ENCODE measurements around the gene CYP17A1.
"Not testable (repeated sequence)": the region's sequence is repeated elsewhere in the genome, so short reads cannot be mapped to it uniquely, and the experiment has no call there.

The CYP17A1 gene

DNA sequence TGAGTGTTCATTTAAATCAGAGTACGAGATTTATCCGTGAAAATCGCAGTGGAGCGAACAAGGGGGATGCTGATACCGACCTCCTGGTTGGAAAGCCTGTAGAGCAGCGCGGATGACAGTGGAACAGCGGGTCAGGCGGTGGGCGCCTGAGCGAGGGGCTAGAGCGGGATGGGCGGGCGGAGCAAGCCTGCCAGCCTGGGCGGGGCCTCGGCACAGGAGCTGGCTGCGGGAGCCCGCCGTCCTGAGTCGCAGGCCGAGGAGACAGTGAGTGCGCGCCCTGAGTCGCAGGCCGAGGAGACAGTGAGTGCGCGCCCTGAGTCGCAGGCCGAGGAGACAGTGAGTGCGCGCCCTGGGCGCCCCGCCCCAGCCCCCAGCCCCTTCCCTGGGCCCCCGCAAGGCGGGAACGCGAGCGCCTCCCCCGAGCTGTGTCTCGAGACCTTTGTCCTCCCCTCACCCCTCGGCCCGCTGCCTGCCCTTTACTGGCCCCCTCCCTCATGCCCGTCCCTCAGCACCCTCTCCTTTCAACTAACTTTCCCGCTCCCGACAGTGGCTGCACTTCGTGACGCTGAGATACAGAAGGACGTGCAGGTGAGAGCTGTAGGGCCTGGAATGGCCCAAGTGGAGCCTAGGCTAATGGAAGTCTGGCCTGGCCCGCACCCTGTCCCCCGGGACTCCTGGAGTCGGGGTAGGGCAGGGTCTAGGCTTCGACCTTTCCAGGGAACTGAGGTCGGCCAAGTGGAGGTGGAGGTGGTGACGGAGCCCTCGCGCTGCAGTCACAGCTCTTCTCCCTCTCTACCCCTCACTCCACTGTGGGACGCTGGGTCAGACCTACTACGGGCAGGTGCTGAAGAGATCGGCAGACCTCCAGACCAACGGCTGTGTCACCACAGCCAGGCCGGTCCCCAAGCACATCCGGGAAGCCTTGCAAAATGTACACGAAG lies 32.3 kb upstream of the CYP17A1 start, which contains the start of gene AS3MT:
Gene AS3MT, plus strand, starts transcription at position 213 of the 941 bp plus-strand sequence. Its CDS starts 123 bp downstream, at position 336.
- TF ChIP-seq, protein P1, sequence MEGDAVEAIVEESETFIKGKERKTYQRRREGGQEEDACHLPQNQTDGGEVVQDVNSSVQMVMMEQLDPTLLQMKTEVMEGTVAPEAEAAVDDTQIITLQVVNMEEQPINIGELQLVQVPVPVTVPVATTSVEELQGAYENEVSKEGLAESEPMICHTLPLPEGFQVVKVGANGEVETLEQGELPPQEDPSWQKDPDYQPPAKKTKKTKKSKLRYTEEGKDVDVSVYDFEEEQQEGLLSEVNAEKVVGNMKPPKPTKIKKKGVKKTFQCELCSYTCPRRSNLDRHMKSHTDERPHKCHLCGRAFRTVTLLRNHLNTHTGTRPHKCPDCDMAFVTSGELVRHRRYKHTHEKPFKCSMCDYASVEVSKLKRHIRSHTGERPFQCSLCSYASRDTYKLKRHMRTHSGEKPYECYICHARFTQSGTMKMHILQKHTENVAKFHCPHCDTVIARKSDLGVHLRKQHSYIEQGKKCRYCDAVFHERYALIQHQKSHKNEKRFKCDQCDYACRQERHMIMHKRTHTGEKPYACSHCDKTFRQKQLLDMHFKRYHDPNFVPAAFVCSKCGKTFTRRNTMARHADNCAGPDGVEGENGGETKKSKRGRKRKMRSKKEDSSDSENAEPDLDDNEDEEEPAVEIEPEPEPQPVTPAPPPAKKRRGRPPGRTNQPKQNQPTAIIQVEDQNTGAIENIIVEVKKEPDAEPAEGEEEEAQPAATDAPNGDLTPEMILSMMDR (IDR thresholded peaks at IDR 0.05; ENCODE audit: borderline replicate concordance, control extremely low read depth, extremely low read depth, insufficient read depth, missing control alignments) = no peak
- DNase-seq (ENCODE audit: low spot score) = peak; percentile 54
- in situ Hi-C loops (cut with MboI; ENCODE audit: low sequenced_read_pairs, unreplicated experiment) = no loop called here

- no peak for DNase-seq (ENCODE audit: low spot score)
- TF ChIP-seq, protein P1 (IDR thresholded peaks at IDR 0.05; ENCODE audit: borderline replicate concordance, control extremely low read depth, extremely low read depth, insufficient read depth, missing control alignments) = no peak
- in situ Hi-C loops (cut with MboI; ENCODE audit: low sequenced_read_pairs, unreplicated experiment) = no loop called here
These were observed 31.7 kb upstream of the CYP17A1 start for GRCh38 chr10:102868911-102869257.

DNA sequence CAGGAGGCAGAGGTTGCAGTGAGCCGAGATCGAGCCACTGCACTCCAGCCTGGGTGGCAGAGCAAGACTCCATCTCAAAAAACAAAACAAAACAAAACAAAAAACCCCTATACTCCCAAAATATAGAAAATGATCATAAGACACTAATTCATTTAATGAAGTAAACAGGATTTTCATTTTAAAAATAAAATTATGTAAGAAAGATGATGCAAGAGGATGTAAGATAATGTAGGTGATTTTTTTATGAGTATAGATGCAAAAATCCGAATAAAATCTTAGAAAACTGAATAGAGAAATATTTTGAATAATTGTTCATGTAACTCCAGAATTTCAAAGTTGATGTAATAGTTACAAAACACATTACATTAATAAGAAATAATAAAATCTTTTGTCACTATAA lies 28.4 kb upstream of the CYP17A1 start:
- in situ Hi-C loops (cut with MboI; ENCODE audit: low sequenced_read_pairs, unreplicated experiment) = no loop called here
- TF ChIP-seq, protein P1 (IDR thresholded peaks at IDR 0.05; ENCODE audit: borderline replicate concordance, control extremely low read depth, extremely low read depth, insufficient read depth, missing control alignments) = no peak
- DNase-seq (ENCODE audit: low spot score) = no peak

- DNase-seq (ENCODE audit: low spot score) = no peak
- in situ Hi-C loops (cut with MboI; ENCODE audit: low sequenced_read_pairs, unreplicated experiment) = no loop called here
- TF ChIP-seq, protein P1 (IDR thresholded peaks at IDR 0.05; ENCODE audit: borderline replicate concordance, control extremely low read depth, extremely low read depth, insufficient read depth, missing control alignments) = no peak
These were observed 26.4 kb upstream of the CYP17A1 start for GRCh38 chr10:102863660-102864059.

DNA sequence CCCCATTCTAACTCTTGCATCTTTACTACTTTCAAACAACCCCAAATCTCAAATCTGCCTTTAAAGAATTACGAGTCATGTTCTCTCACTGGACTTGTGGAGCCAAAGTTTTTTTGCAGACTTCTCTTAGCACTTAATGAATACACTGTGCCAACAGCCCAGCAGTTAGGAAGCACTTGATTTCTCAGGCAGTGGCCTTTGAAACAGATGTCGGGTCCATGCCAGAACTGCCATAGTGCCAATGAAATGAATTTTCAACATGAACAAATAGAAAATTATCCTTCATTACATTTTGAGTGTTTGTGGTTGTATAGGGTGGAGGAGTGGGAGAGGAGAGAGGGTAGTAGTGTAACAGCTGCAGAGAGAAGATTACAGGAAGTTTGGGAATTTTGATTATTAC lies 22.7 kb upstream of the CYP17A1 start:
- TF ChIP-seq, protein P1 (IDR thresholded peaks at IDR 0.05; ENCODE audit: borderline replicate concordance, control extremely low read depth, extremely low read depth, insufficient read depth, missing control alignments) = no peak
- in situ Hi-C loops (cut with MboI; ENCODE audit: low sequenced_read_pairs, unreplicated experiment) = no loop called here
- no peak for DNase-seq (ENCODE audit: low spot score)

DNA sequence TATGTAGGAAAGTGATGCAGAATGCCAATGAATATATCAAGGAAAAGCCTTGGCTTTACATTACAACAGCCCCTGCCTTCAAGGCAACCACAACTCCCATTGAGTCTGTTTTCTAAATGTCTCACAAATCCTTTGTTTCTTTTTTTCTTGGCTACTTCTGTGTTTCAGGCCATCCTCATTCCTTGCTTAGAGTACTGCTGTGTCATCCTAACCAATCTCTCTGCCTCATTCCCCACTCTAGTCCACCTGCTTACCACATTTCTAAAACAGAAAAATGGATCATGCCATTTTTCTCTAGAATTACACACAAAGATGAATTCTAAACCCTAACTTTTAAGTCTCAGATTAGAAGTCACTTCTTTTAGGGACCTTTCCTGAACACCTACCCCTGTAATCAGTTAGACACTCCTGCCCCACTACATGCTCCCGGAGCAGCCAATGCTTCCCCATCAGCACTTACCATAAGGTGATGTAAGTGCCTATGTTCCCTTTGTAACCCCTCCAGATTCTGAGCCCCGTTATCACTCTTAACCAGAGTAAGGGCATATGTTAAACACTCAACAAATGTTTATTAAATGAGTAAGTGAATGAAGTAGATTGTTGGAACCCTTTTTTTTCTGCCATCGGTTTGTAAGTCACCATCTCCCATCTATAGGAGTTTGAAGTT lies 19.7 kb upstream of the CYP17A1 start:
- no peak for DNase-seq (ENCODE audit: low spot score)
- TF ChIP-seq, protein P1 (IDR thresholded peaks at IDR 0.05; ENCODE audit: borderline replicate concordance, control extremely low read depth, extremely low read depth, insufficient read depth, missing control alignments) = no peak
- in situ Hi-C loops (cut with MboI; ENCODE audit: low sequenced_read_pairs, unreplicated experiment) = no loop called here

GRCh38 chr10:102855731-102856436 lies 18.7 kb upstream of the CYP17A1 start:
- in situ Hi-C loops (cut with MboI; ENCODE audit: low sequenced_read_pairs, unreplicated experiment); DNase-seq (ENCODE audit: low spot score): not testable (repeated sequence)

DNA sequence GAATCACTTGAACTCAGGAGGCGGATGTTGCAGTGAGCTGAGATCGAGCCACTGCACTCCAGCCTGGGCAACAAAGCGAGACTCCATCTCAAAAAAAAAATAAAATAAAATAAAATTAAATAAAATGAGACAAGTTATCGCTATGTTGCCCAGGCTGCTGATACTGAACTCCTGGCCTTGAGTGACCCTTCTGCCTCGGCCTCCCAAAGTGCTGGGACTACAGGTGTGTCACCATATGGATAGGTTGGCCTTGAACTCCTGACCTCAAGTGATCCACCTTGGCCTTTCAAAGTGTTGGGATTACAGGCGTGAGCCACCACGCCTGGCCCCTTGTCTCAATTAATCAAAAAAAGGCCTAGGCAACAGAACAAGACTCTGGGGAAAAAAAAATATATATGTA lies 16.0 kb upstream of the CYP17A1 start:
- in situ Hi-C loops (cut with MboI; ENCODE audit: low sequenced_read_pairs, unreplicated experiment); DNase-seq (ENCODE audit: low spot score): not testable (repeated sequence)

Data from GM13976 (cell line).